Panc1 (cell line): ENCODE data around the gene MOSMO. TPM values are rescaled to one million over a fixed set of nuclear protein-coding genes. Genes with fewer than 3 reads are reported as not detected.

ENCODE experiments used
- ATAC-seq: fragments of 200-7000 bp; cut with Tn5 transposase; 2 replicates; pipeline ENCODE4 v1.9.1; 2020; ENCODE audit warnings: mild to moderate bottlenecking, moderate library complexity
- BruUV-seq: library from RNA; stranded (reverse); fragments of 400-500 nt; replicated peaks from 2 replicates; lab custom pipeline; 2021; lab: Mats Ljungman, UMichigan
- CTCF ChIA-PET: fragments of 300-600 bp; sonication (Branson Sonifier 250); formaldehyde crosslinking; loops from one replicate; lab custom pipeline; 2022; ENCODE audit warnings: antibody characterized with exemption; lab: Charles Lee
- POLR2A ChIA-PET: fragments of 300-600 bp; sonication (Branson Sonifier 250); formaldehyde crosslinking; loops from one replicate; lab custom pipeline; 2022; ENCODE audit warnings: antibody characterized with exemption; lab: Charles Lee
- DNase-seq: peaks from one replicate; pipeline ENCODE4 v3.0.0-alpha.2; 2010; ENCODE audit warnings: low read depth, low spot score
- H3K27ac ChIP-seq: 2 replicates; pipeline ENCODE4 v1.5.1; 2011; ENCODE audit warnings: mild to moderate bottlenecking, low read length, inconsistent platforms
- H3K27me3 ChIP-seq: fragments of 200-500 bp; sonication (Bioruptor generic); 2 replicates; pipeline ENCODE4 v1.6.0; 2014; ENCODE audit warnings: low read length, inconsistent platforms; ENCODE audit not compliant: control insufficient read depth, insufficient read depth
- H3K36me3 ChIP-seq: fragments of 200-500 bp; sonication (Bioruptor generic); 2 replicates; pipeline ENCODE4 v1.5.1; 2014; ENCODE audit warnings: inconsistent platforms, mild to moderate bottlenecking, low read length, moderate library complexity; ENCODE audit not compliant: control insufficient read depth, insufficient read depth
- H3K4me1 ChIP-seq: 2 replicates; pipeline ENCODE4 v1.5.1; 2011; ENCODE audit warnings: inconsistent platforms, mild to moderate bottlenecking, low read length, moderate library complexity; ENCODE audit not compliant: control insufficient read depth, insufficient read depth
- H3K4me3 ChIP-seq, 2 experiments: 2 replicates each; pipeline ENCODE4 v1.5.1; 2011 to 2012; ENCODE audit warnings: low read depth in 2 of 2, low read length in 2 of 2, mild to moderate bottlenecking in 2 of 2, inconsistent platforms in 1 of 2, moderate library complexity in 1 of 2
- H3K9me3 ChIP-seq: fragments of 200-500 bp; sonication (Bioruptor generic); 2 replicates; pipeline ENCODE4 v1.5.1; 2014; ENCODE audit warnings: low read depth, mild to moderate bottlenecking, inconsistent platforms, low read length, moderate library complexity; ENCODE audit not compliant: control insufficient read depth, insufficient read depth
- POLR2AphosphoS5 ChIP-seq: IDR thresholded peaks from 2 replicates; pipeline ENCODE4 v1.6.1; 2012; ENCODE audit warnings: mild to moderate bottlenecking, low read depth, low read length, moderate library complexity
- SIN3A ChIP-seq: IDR thresholded peaks from 2 replicates; pipeline ENCODE4 v1.6.1; 2012; ENCODE audit warnings: low read depth, mild to moderate bottlenecking, low read length, moderate library complexity, borderline replicate concordance; ENCODE audit not compliant: insufficient read depth
- TCF7L2 ChIP-seq: IDR thresholded peaks from 2 replicates; pipeline ENCODE4 v1.6.1; 2011; ENCODE audit warnings: mild to moderate bottlenecking, low read depth, low read length, inconsistent platforms
- in situ Hi-C: cut with HindIII; loops from 2 replicates; pipeline ENCODE4 v1.10.0; 2016; ENCODE audit warnings: low sequenced_read_pairs, low pct_unique_long_range_greater_than_20kb
- intact Hi-C: fragments of 100-400 bp; cut with micrococcal nuclease; formaldehyde crosslinking; loops from one replicate; pipeline ENCODE4 v1.10.0; 2022; ENCODE audit not compliant: unreplicated experiment
- total RNA-seq: library from RNA; stranded (reverse); gene quantifications from one replicate; pipeline ENCODE4 v1.2.1, GENCODE V29; 2021; ENCODE audit not compliant: unreplicated experiment
- TF ChIP-seq, protein P1 (sequence below): fragments of 450-650 bp; IDR thresholded peaks from 2 replicates; pipeline ENCODE4 v1.5.1; 2017; ENCODE audit warnings: mild to moderate bottlenecking
- TF ChIP-seq, protein P2 (sequence below), 2 experiments: IDR thresholded peaks; 2 replicates each; pipeline ENCODE4 v1.6.1; 2011 to 2012; ENCODE audit warnings: low read depth in 2 of 2, control low read depth in 1 of 2, low read length in 1 of 2, mild to moderate bottlenecking in 1 of 2, moderate library complexity in 1 of 2; ENCODE audit not compliant: insufficient read depth in 1 of 2

Gene MOSMO
- total RNA-seq, 1 experiment from 2014 or later, result 20.6 TPM

GRCh38 chr16:21987498-21987897 is 20.4 kb upstream of the MOSMO start:
- Histone ChIP-seq H3K9me3 (no peaks in the 10 kb centered on the region), H3K36me3 (peaks cover 14% of the 10 kb centered on the region), H3K27me3 (no peaks in the 10 kb centered on the region), H3K4me1 (no peaks in the 10 kb centered on the region), H3K27ac (no peak overlapping the region), H3K4me3 (no peak overlapping the region)
- ATAC-seq, result no peak
- BruUV-seq, result no TSS peak
- intact Hi-C loops, result no loop called here
- DNase-seq, result no peak
- in situ Hi-C loops, result no loop called here
- POLR2A ChIA-PET, result no interaction called here
- CTCF ChIA-PET, result no interaction called here
- TF ChIP-seq POLR2AphosphoS5, result no peak
- TF ChIP-seq, protein P1, sequence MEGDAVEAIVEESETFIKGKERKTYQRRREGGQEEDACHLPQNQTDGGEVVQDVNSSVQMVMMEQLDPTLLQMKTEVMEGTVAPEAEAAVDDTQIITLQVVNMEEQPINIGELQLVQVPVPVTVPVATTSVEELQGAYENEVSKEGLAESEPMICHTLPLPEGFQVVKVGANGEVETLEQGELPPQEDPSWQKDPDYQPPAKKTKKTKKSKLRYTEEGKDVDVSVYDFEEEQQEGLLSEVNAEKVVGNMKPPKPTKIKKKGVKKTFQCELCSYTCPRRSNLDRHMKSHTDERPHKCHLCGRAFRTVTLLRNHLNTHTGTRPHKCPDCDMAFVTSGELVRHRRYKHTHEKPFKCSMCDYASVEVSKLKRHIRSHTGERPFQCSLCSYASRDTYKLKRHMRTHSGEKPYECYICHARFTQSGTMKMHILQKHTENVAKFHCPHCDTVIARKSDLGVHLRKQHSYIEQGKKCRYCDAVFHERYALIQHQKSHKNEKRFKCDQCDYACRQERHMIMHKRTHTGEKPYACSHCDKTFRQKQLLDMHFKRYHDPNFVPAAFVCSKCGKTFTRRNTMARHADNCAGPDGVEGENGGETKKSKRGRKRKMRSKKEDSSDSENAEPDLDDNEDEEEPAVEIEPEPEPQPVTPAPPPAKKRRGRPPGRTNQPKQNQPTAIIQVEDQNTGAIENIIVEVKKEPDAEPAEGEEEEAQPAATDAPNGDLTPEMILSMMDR, result no peak
- TF ChIP-seq, protein P2, sequence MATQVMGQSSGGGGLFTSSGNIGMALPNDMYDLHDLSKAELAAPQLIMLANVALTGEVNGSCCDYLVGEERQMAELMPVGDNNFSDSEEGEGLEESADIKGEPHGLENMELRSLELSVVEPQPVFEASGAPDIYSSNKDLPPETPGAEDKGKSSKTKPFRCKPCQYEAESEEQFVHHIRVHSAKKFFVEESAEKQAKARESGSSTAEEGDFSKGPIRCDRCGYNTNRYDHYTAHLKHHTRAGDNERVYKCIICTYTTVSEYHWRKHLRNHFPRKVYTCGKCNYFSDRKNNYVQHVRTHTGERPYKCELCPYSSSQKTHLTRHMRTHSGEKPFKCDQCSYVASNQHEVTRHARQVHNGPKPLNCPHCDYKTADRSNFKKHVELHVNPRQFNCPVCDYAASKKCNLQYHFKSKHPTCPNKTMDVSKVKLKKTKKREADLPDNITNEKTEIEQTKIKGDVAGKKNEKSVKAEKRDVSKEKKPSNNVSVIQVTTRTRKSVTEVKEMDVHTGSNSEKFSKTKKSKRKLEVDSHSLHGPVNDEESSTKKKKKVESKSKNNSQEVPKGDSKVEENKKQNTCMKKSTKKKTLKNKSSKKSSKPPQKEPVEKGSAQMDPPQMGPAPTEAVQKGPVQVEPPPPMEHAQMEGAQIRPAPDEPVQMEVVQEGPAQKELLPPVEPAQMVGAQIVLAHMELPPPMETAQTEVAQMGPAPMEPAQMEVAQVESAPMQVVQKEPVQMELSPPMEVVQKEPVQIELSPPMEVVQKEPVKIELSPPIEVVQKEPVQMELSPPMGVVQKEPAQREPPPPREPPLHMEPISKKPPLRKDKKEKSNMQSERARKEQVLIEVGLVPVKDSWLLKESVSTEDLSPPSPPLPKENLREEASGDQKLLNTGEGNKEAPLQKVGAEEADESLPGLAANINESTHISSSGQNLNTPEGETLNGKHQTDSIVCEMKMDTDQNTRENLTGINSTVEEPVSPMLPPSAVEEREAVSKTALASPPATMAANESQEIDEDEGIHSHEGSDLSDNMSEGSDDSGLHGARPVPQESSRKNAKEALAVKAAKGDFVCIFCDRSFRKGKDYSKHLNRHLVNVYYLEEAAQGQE (IDR thresholded peaks at IDR 0.05; ENCODE audit: insufficient read depth in 1 of 2, low read depth in 2 of 2, low read length in 1 of 2), result no peak
- TF ChIP-seq SIN3A, result no peak
- no peak for TF ChIP-seq TCF7L2

DNA sequence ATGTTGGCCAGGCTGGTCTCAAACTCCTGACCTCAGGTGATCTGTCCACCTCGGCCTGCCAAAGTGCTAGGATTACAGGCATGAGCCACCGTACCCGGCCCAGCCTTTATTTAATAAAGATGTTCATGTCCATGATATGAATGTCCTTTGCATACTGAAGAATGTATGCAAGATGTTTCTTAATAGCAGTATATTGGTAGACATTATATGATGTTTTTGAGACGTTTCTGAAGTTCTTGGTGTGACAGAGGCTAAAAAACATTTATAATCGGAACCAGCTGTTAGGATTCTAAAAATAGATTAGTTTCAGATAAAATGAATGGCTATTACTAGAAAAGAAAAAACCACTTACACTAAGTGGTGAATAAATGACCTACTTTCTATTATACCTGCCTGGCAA is 18.8 kb upstream of the MOSMO start:
- DNase-seq (no peak), ATAC-seq (no peak)
- Histone ChIP-seq H3K9me3 (no peaks in the 10 kb centered on the region), H3K27ac (no peak overlapping the region), H3K36me3 (peaks cover under 1% of the 10 kb centered on the region; the same call in 1 of the 2 replicates), H3K27me3 (no peaks in the 10 kb centered on the region), H3K4me3 (no peak overlapping the region), H3K4me1 (no peaks in the 10 kb centered on the region)
- intact Hi-C loops, result no loop called here
- ChIA-PET CTCF (no interaction called here), POLR2A (interaction anchor here (0.7 kb wide), 1 partner anchor 15 kb away, joined by 7 read pairs; no protein-coding TSS in a partner anchor)
- BruUV-seq, result no TSS peak
- in situ Hi-C loops, result no loop called here
- no peak for TF ChIP-seq POLR2AphosphoS5
- TF ChIP-seq, protein P2 (IDR thresholded peaks at IDR 0.05; ENCODE audit: insufficient read depth in 1 of 2, low read depth in 2 of 2, low read length in 1 of 2), result no peak
- TF ChIP-seq TCF7L2, result no peak
- TF ChIP-seq, protein P1, result no peak
- TF ChIP-seq SIN3A, result no peak
